ENCODE measurements around the gene FAM117B.

The FAM117B gene

DNA sequence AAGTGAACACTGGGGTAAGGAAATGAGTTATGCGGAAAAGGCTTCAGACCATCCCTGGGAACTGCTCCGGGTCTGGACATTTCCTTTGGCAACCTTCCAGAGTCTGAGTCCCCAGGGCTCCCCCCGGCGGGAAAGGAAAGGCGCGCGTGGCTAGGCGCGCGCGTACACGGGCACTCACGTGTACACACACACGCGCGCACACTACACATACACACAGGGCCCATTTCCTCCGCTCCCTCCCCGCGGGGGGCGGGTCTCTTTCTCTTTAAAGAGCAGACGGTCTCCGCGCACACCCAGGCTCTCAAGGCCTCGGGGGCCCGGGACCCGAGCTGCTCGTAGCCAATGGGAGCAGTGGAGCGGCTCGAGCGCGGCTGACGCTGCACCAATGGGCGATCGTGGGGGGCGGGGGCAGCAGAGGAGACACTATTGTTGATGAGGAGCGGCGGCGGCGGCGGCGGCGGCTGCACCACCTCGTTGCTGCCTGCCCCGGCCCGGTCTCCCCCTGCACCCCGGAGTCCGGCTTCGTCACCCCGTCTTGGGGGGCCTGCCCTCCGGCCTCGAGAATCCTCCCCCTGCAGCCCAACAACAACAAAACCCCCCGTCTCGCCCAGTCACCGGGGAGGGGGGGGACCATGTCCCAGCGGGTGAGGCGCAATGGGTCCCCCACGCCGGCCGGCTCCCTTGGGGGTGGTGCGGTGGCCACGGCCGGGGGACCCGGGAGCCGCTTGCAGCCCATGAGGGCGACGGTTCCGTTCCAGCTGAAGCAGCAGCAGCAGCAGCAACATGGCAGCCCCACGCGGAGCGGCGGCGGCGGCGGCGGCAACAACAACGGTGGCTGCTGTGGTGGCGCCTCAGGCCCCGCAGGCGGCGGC, at the start of gene FAM117B:
Gene FAM117B, plus strand, starts transcription at position 414 of the 872 bp plus-strand sequence. Its CDS starts 219 bp downstream, at position 633.
- TF ChIP-seq CTCF (IDR thresholded peaks at IDR 0.05; ENCODE audit: low read depth, low read length, missing control alignments), result peak; percentile 9
- peak within 1 kb of the TSS; percentile 87 for H3K4me3 ChIP-seq (ENCODE audit: low read depth, low read length)
- in situ Hi-C loops (cut with HindIII; ENCODE audit: low pct_ligation_motif_present, low sequenced_read_pairs), result no loop called here
- peak; percentile 96 for DNase-seq
- H3K27ac ChIP-seq, result peak within 1 kb of the TSS; percentile 28
- no peaks in the 10 kb centered on the region for H3K36me3 ChIP-seq (replicated peaks)
- H3K27me3 ChIP-seq (replicated peaks), result no peaks in the 10 kb centered on the region

- in situ Hi-C loops (cut with HindIII; ENCODE audit: low pct_ligation_motif_present, low sequenced_read_pairs), result no loop called here
- H3K4me3 ChIP-seq (ENCODE audit: low read depth, low read length), result no peak overlapping the region
- peak; percentile 58 for DNase-seq
- peak; percentile 96 for TF ChIP-seq CTCF (IDR thresholded peaks at IDR 0.05; ENCODE audit: low read depth, low read length, missing control alignments)
- no peaks in the 10 kb centered on the region for H3K27me3 ChIP-seq (replicated peaks)
- H3K27ac ChIP-seq, result no peak overlapping the region
- H3K36me3 ChIP-seq (replicated peaks), result no peaks in the 10 kb centered on the region
Observed at GRCh38 chr2:202588647-202589581, 45.9 kb upstream of the FAM117B start.

DNA sequence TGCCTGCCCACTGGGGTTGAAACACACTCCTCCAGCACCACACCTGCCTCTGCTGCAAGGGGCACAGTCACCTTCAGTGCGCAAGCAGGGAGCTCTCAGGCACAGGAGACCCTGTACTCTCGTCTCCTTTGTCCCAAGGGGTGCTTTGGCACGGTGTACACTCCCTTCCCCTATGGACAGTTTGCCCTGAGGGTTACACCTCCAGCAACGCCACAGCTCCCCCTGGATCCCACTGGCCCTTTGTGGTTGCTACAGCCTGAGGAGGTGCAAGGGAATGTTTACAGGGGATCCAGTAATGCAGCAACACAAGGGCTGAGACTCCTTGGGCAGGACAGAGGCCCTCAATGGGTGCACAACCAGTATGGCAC, 45.2 kb upstream of the FAM117B start:
- no peak for DNase-seq
- TF ChIP-seq CTCF (IDR thresholded peaks at IDR 0.05; ENCODE audit: low read depth, low read length, missing control alignments), result no peak
- Histone ChIP-seq H3K27ac (no peak overlapping the region), H3K36me3 (replicated peaks) (no peaks in the 10 kb centered on the region), H3K27me3 (replicated peaks) (no peaks in the 10 kb centered on the region), H3K4me3 (ENCODE audit: low read depth, low read length) (no peak overlapping the region)
- in situ Hi-C loops (cut with HindIII; ENCODE audit: low pct_ligation_motif_present, low sequenced_read_pairs), result no loop called here

DNA sequence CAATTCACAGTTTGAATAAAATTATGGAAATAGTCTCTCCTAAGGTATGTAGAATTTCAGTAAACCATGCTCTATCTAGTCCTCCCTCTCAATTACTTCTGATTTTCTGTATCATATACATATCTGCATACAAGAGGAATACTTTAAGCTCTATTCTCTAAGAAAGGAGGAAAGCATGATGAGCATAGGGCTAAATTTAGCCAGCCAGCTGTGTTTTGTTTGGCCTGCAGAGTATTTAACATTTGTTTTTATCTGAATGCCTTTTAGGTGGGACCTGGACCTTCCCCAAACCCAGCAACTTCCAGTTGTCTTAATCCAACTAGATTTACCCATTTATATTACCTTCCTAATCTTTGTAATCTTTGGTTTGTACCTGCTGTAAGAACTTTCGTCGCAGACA, 42.2 kb upstream of the FAM117B start:
- Histone ChIP-seq H3K36me3 (replicated peaks) (no peaks in the 10 kb centered on the region), H3K27me3 (replicated peaks) (no peaks in the 10 kb centered on the region), H3K4me3 (ENCODE audit: low read depth, low read length) (no peak overlapping the region), H3K27ac (no peak overlapping the region)
- TF ChIP-seq CTCF (IDR thresholded peaks at IDR 0.05; ENCODE audit: low read depth, low read length, missing control alignments), result no peak
- in situ Hi-C loops (cut with HindIII; ENCODE audit: low pct_ligation_motif_present, low sequenced_read_pairs), result no loop called here
- no peak for DNase-seq

GRCh38 chr2:202599105-202599504, 35.7 kb upstream of the FAM117B start:
- no peaks in the 10 kb centered on the region for H3K27me3 ChIP-seq (replicated peaks)
- no peak overlapping the region for H3K27ac ChIP-seq
- H3K36me3 ChIP-seq (replicated peaks), result no peaks in the 10 kb centered on the region
- DNase-seq, result no peak
- in situ Hi-C loops (cut with HindIII; ENCODE audit: low pct_ligation_motif_present, low sequenced_read_pairs), result no loop called here
- no peak overlapping the region for H3K4me3 ChIP-seq (ENCODE audit: low read depth, low read length)
- no peak for TF ChIP-seq CTCF (IDR thresholded peaks at IDR 0.05; ENCODE audit: low read depth, low read length, missing control alignments)
